HG03558 (cell line): ENCODE measurements around the gene TRMT61B.

Source experiments
- ATAC-seq: cut with Tn5 transposase; IDR thresholded peaks from one replicate; pipeline ENCODE4 v1.9.1; 2021; ENCODE audit warnings: moderate number of reproducible peaks; ENCODE audit not compliant: unreplicated experiment; ENCODE audit errors: extremely low read depth

Gene TRMT61B

DNA sequence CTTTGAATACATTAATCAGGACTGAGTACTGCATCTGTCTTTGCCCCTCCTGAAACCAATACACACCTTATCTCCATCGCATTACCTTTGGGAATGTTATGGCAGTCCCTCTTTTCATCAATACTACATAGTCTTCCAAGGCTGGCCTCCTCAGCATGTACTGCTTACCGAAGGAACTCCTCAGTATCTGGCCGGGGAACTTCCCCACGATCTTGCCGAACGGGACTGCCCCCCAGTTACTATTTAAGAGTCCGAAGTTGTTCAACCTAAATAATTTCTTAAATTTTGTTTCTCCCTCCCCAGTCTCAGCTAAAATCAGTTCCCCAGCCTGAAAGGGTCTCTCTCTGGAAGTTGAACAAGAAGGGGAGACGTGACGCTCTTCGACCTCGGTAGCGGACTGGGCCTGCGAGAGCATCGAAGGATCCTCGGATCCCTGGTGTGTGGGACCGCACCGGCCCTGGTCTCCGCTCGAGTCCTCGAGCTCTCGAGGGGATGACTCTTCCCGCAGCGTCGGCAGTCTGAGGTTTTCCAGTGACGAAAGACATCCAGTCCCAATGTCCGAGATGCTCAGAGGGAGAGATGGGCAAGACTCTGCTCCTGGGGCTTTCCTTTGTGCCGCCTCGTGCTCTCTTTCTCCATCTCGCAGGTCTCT is 489 bp downstream of the TRMT61B start:
- ATAC-seq: peak; percentile 3

DNA sequence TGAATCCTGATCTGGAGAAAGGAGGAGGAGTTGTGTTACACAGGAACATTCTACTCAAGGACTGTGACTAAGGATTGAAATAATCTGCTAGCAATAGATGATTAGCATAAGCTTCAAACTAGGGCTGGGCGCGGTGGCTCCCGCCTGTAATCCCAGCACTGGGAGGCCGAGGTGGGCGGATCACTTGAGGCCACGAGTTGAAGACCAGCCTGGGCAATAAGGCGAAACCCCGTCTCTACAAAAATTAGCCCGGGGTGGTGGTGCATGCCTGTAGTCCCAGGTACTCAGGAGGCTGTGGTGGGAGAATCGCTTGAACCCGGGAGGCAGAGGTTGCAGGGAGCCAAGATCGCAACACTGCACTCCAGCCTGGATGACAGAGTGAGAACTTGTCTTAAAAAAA is 1.5 kb downstream of the TRMT61B start:
- no peak for ATAC-seq

DNA sequence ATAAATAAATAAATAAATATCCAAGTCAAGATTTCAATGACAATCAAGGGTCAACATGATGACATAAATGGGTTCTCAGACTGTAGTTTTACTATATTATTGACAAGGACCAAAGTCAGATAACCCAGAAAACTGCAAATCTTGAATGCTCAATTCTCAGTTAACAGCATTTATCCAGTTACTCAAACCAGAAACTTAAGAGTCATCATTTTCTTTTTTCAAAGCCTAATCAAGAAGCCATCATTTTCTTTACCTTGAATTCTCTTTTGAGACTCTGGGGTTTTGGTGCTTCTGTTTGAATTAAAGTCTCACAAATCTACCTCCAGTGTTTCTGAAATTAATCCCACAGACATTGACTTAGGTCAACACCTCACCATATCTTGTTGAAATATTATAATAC is 14.1 kb downstream of the TRMT61B start:
- ATAC-seq: no peak

DNA sequence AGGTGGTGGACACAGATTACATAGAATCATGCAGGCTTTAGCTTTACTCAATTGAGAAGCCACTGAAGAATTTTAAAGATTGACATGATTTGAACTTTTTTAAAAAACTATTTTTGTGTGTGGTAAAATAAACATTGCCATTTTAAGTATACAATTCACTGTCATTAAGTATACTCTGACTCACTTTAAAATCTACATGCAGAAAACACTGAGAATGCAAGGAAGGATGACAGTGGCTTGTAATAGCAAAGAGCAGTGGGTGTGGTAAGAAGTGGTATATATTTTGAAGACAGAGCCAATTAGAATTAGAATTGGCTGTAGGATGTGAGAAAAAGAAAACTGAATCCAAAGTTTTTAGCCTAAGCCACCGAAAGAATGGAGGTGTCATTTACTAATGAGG is 14.9 kb downstream of the TRMT61B start:
- no peak for ATAC-seq

DNA sequence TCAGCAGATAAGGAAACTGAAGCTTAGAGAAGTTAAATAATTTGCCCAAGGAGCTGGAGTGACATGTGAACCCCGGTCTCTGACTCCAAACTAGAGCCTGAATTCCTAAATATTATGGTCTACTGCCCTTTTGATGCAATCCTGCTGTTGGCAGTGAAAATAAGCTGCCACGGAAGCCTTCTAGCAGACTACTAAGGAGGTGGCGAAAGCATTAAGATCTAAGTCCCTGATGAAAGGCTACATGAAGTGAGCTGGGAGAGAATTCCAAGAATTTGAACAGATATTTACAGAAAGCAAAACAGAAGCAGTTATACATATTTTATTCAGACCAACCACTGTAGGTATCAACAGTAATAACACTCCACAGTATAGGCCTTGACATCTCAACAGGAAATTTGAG is 28.1 kb downstream of the TRMT61B start:
- no peak for ATAC-seq

DNA sequence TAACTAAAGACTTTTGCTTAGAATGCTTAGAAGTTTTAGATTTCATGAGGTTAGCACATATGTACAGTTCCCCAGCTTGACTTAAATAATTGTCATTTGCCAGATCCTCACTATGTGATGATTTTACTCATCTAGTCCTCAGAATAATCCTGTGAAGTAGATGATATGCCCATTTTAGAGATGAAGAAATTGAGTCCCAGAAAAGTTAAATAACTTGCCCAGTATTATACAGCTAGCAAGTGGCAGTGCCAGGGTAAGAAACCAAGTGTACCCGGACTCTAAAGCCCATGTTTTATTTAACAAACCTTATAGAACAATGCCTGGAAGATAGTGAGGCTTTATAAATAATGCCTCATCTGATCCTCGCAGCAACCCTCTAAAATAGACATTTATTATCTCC is 31.1 kb downstream of the TRMT61B start:
- no peak for ATAC-seq

DNA sequence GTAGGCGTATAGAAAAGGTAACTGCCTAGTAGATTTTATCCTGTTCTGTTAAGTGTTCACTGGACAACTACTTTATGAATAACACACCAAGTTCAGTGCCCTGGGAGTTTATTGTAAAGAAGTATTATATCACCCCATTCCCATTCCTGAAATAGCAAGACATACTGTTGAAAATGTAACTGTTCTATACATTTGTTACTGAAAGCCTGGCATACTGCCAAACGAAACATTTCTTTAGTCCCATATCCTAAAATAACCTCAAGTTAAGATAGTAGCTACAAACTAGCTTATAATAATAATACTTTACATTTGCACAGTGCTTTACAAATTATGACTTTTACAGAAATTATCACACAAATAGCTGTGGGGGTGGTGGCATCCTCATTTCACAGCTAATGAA is 34.3 kb downstream of the TRMT61B start:
- no peak for ATAC-seq

DNA sequence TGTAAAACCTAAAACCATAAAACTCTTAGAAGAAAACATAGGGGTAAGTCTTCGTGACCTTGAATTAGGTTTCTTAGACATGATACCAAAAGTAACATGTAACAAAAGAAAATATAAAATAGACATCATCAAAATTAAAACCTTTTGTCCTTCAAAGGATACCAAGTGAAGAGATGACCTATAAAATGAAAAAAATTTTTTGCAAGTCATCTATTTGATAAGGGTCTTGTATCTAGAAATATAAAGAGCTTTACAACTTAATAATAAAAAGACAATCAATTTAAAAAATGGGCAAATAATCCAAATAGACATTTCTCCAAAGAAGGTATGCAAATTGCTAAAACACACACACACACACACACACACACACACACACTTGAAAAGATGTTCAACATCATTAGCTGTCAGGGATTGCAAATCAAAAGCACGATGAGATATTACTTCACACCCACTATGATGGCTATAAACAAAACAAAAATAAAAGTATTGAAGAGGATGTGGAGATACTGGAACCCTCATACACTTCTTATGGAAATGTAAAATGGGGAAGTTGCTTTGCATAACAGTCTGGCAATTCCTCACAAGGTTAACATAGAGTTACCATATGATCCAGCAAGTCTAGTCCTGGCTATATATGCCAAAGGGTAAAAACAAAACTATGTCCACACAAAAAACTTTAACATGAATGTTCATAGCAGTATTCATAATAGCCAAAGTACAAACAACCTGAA is 36.2 kb downstream of the TRMT61B start:
- ATAC-seq: no peak

DNA sequence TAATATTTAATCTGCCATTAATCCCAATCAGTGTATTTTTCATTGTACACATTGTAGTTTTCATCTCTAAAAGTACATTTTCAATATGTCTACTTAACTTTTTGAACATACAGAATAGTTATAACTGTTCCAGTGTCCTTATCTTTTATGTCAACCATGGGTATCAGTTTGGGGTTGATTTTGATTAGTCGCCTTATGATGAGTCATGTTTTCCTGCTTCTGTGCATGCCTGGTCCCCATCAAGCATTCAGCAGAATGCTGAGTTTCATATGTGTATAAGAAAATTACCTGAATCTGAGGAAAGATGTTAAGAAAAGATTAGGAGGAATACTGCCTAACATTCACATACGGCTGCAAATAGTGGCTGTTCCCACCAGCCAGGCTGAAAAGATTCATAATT is 41.7 kb downstream of the TRMT61B start:
- no peak for ATAC-seq

DNA sequence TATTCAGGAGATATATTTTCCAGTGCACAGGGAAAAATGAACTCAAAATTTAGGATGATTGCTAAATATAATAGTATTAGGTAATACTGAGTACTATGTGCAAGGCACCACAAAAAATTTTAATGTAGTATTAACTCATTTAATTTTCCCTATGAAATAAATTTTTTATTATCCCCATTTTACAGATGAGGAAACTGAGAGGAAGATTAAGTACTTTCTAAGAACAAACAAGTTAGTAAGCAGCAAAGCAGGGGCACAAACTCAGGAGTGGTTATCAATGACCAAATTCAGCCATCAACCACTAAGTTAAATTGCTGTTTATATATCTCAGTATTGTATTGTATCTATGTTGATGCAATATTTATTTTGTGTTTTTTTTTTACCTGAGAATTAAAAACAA is 45.2 kb downstream of the TRMT61B start:
- no peak for ATAC-seq

DNA sequence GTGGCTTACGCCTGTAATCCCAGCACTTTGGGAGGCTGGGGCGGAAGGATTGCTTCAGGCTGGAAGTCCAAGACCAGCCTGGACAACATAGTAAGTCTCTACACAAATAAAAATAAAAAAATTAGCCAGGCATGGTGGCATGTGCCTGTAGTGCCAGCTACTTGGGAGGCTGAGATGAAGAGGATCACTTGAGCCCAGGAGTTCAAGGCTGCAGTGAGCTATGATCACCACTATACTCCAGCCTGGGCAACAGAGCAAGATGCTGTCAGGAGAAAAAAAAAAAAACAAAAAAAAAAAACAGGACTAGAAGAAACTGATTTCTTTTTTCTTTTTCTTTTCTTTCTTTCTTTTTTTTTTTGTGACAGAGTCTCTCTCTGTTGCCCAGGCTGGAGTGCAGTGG is 45.9 kb downstream of the TRMT61B start:
- ATAC-seq: no peak

DNA sequence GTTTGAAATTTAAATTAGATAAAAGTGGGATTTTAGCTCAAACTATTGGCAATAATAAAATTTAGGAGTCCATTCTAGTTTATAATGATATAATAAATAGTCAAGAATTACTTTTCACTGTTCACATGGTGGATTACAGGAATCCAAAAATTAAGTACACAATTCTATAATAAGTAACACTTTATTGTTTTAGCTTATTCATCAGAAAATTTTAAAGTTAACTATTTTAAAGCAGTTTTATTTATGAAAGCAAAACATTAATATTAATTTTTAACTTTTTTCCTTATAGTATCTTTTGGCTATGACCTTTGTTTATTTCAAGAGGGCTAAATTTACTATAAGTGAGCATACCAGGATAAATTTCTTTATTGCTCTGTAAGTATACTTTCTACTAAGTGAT is 48.1 kb downstream of the TRMT61B start:
- ATAC-seq: no peak

DNA sequence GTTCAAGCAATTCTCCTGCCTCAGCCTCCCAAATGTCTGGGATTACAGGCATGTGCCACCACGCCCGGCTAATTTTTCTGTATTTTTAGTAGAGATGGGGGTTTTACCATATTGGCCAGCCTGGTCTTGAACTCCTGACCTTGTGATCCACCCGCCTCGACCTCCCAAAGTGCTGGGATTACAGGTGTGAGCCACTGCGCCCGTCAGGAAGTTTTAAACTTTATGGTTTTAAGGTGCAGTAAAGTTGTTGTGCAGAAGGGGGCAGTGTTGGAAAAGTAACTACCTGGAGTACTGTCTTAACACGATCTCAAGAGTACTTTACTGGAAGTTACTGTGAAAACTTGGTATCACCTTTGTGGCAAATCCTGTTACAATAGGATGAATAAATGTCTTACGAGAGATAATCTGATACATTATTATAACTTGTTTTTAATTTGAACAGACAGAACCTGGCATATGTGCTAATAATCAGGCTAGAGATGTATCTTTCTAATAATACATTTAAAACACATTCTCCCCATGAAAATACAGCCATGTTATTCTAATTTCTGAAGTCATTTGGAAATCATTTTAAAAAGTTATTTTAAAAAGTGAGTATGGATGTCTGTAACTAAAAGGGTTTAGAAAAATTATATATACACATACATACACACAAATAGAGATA is 48.7 kb downstream of the TRMT61B start:
- no peak for ATAC-seq

DNA sequence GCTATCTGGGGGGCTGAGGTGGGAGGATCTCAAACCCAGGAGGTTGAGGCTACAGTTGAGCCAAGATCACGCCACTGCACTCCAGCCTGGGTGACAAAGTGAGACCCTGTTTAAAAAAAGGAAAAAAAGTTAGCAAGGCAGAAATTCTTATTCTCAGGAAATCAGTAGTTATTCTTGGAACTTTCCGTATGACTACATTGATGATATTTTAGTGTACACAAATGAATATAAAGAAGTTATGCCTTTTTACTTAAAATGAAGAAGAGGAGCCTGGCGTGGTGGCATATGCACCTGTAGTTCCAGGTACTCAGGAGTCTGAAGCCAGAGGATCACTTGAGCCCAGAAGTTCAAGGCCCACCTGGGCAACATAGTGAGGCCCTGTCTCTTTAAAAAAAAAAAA is 52.1 kb downstream of the TRMT61B start:
- ATAC-seq: no peak

DNA sequence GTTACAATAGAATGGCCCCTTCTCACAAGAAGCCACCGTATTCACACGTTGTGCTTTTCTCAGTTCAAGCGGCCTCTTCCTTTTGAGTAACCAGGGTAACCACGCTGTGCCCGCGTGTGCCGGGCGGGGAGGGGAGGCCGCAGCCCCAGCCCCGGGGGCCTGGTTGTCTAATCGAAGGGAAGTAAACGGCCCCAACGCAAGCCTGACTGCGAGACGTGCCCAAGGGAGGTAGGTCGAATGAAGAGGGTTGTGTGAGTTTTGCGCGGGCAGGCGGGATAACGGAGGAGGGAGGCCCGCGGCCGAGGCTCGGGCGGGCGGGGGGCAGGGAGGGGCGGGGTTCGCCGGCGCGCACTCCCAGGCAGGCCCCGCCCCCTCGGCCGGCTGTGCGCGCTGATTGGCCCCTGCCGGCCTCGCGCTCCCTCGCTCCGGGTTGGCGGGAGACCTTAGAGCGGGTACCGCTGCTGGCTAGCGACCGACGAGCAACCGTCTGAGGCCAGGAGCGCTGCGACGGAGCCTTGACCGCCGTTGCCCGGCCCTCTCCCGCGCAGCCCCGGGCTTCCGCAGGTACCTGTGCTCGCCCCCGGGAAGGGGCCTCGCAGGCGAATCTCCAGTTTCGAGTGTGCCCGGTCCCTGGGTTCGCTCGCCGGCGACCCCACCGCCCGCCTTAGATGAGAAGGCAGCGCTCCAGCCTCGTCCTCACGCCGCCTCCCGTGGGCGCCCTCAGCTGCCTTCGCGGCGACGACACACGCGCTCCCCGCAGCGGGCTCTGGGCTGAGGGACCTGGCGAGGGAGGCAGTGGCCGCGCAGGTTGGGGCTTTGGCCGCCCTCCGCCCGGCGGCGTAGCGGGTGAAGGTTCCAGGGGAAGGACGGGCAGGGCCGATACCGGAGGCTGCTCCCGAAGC is 59.5 kb downstream of the TRMT61B start, which contains the start of gene SPDYA:
Gene SPDYA (plus strand): TSS at position 451 of the 902 bp plus-strand sequence. CDS start 5,181 bp downstream, outside the sequence.
- ATAC-seq: peak; percentile 45

DNA sequence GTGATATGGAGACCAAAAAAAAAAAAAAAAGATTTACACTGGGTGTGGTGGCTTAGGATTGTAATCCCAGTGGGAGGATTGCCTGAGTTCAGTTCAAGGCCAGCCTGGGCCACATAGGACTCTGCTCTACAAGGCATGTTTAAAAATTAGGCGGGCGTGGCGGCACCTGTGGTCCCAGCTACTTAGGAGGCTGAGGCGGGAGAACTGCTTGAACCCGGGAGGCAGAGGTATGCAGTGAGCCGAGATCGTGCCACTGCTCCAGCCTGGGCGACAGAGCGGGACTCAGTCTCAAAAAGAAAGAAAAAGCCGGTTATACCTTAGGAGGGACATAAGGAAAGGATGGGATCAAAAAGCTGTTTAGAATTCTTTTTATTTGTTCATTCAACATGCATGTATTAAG is 60.2 kb downstream of the TRMT61B start:
- no peak for ATAC-seq

DNA sequence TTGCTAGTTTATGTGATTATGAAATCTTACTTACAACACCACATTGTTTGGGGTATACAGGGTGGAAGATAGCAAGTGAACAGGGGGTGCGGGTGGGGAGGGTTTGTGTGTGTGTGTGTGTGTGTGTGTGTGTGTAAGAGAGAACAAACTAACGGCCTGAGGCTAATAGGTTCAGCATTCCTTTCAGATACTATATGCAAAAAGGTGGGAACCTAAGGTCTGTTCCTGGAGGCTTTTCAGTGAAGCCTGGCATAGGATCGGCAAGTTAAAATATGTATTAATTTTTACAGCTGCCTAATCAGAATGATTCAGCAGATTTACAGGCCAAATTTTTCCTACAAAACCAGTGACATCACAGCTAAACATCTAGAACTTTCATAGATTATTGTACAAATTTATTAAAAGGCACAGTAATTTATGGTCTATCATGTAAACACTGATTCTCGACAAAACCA is 67.1 kb downstream of the TRMT61B start:
- no peak for ATAC-seq

DNA sequence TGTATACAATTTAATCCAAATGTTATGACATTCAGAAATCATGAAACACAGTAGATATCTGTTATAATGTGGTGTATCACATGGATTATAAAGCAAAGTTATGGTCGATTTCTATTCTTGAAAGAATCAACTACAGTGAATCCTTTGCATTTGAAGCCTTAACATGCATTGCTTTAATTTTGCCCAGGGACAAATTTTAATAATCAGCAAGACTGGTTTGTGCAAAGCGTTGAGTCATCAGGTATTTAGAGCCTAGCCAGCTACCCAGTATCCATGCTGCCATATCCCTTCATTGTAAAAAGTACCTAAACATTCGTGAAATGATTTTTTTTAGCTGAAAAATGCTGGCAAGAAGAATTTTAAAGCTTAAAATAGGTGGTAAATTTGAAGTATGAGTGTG is 68.4 kb downstream of the TRMT61B start:
- ATAC-seq: no peak
